Right atrium auricular region (tissue), 2 donors: ENCODE data around the gene GPR82. TPM values are rescaled to one million over a fixed set of nuclear protein-coding genes. Genes with fewer than 3 reads are reported as not detected.

ENCODE experiments used
- DNase-seq: peaks from one replicate; pipeline ENCODE4 v3.0.0-alpha.2; 2019; ENCODE audit warnings: low spot score
- H3K27ac ChIP-seq, 2 donors: fragments of 200-600 bp; sonication (generic); 1 replicate in 1 of 2; 2 replicates in 1 of 2; pipeline ENCODE4 v1.5.1; 2016 to 2019
- H3K27me3 ChIP-seq, 2 donors: fragments of 200-600 bp; sonication (generic); one replicate each; pipeline versions ENCODE4 v1.5.1 to v1.6.0; 2017 to 2019
- H3K36me3 ChIP-seq: fragments of 200-600 bp; sonication (generic); one replicate; pipeline ENCODE4 v1.5.1; 2016
- H3K4me1 ChIP-seq, 2 donors: fragments of 200-600 bp; sonication (generic); one replicate each; pipeline versions ENCODE4 v1.5.1 to v1.6.0; 2017 to 2019
- H3K4me3 ChIP-seq, 2 donors: fragments of 200-600 bp; sonication (generic); 1 replicate in 1 of 2; 2 replicates in 1 of 2; pipeline ENCODE4 v1.5.1; 2017 to 2019; ENCODE audit warnings: mild to moderate bottlenecking in 1 of 2, moderate library complexity in 1 of 2
- H3K9me3 ChIP-seq, 2 donors: fragments of 200-600 bp; sonication (generic); one replicate each; pipeline ENCODE4 v1.5.1; 2019
- total RNA-seq, 2 donors: library from RNA; depleted of rRNA; stranded (reverse); fragments of >200 nt; gene quantifications; one replicate each; pipeline ENCODE4 v1.1.0, GENCODE V29; 2016
- TF ChIP-seq, protein P1 (sequence below), 2 donors: fragments of 200-600 bp; sonication (generic); IDR thresholded peaks; one replicate each; pipeline ENCODE4 v1.5.1; 2019; ENCODE audit warnings: antibody characterized with exemption in 2 of 2

Gene GPR82
- total RNA-seq, 2 donors from 2014 or later: 0.31 TPM; not detected in 1

DNA sequence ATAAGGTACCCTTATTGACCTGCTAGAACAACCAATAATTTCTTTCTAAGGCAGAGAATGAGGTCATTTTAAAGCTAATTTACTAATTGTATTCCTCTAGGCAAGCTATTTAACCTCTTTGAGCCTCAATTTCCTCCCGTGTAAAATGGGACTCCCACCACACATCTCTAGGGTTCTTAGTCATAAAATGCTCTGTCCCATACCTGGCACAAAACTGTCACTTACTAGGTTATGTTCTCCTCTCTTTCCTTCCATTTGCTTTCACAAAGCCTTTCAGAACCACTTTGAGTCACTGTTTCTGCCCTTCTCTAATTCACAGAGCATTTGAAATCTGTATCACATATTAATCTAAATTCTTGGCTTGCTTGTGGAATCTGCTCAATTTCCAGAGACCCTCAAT lies 2.4 kb upstream of the GPR82 start:
- Histone ChIP-seq H3K27me3 (no peaks in the 10 kb centered on the region), H3K9me3 (peaks cover 0 to 13% of the 10 kb centered on the region in 2 donors), H3K4me1 (no peaks in the 10 kb centered on the region), H3K27ac (no peak overlapping the region), H3K4me3 (no peak overlapping the region), H3K36me3 (no peaks in the 10 kb centered on the region)
- TF ChIP-seq, protein P1, sequence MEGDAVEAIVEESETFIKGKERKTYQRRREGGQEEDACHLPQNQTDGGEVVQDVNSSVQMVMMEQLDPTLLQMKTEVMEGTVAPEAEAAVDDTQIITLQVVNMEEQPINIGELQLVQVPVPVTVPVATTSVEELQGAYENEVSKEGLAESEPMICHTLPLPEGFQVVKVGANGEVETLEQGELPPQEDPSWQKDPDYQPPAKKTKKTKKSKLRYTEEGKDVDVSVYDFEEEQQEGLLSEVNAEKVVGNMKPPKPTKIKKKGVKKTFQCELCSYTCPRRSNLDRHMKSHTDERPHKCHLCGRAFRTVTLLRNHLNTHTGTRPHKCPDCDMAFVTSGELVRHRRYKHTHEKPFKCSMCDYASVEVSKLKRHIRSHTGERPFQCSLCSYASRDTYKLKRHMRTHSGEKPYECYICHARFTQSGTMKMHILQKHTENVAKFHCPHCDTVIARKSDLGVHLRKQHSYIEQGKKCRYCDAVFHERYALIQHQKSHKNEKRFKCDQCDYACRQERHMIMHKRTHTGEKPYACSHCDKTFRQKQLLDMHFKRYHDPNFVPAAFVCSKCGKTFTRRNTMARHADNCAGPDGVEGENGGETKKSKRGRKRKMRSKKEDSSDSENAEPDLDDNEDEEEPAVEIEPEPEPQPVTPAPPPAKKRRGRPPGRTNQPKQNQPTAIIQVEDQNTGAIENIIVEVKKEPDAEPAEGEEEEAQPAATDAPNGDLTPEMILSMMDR (IDR thresholded peaks at IDR 0.05): no peak
- DNase-seq: no peak

DNA sequence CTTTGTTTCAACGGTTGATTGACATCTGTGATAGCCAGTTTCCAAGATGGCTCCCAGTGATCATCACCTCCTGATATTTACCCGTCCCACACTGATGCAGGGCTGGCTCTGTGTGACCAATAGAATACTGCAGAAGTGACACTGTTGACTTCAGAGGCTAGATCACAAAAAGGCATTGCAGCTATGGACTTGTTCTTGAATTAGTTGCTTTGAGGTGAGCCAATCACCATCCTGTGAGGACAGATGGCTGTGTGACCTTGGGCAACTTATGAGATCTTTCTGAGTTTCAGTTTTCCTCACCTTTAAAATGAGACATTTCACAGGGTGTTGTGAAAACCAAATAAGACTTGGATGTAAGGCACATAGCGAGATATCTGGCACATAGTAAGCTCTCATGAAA lies 1.8 kb upstream of the GPR82 start:
- Histone ChIP-seq H3K4me3 (no peak overlapping the region), H3K9me3 (peaks cover 0 to 6% of the 10 kb centered on the region in 2 donors), H3K4me1 (no peaks in the 10 kb centered on the region), H3K36me3 (no peaks in the 10 kb centered on the region), H3K27me3 (no peaks in the 10 kb centered on the region), H3K27ac (no peak overlapping the region)
- DNase-seq: no peak
- TF ChIP-seq, protein P1 (IDR thresholded peaks at IDR 0.05): no peak

DNA sequence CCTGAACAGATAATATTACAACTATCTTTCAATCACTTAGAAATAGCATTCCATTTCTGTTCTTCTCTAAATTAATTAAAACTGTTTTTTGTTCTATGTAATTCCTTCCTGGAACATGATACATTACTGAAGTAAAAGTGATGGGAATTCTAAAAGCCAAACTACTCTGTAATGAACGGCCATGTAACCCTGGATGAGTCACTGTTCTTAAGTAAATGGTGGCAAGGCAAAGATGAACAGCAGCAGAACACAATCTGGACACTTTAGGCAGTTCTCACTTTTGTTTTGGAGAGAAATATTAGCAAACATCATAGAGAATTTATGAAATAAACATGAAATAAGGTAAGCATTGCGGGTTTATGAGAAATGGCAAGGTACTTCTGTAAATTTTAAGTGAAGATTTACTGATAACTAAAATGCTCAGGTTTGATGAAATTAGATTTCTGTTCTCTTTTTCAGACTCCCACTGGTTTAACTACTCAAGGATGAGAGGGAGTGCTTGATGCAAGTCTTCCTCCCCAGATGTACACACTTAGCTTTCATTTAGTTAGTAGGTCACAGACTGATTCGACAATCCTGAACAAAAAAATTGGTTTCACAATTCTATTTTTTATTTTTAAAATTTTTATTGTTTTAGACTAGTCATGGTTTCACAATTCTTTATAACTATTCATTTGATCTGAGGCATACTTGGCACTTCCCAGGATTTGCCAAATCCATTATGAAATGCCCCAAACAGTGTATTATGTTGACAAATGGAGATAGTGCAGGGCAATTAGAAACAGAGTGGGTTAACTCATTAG lies 964 bp upstream of the GPR82 start:
- TF ChIP-seq, protein P1 (IDR thresholded peaks at IDR 0.05): no peak
- H3K4me3 ChIP-seq: no peak overlapping the region
- H3K4me1 ChIP-seq: no peaks in the 10 kb centered on the region
- no peak overlapping the region for H3K27ac ChIP-seq
- DNase-seq: no peak
- H3K9me3 ChIP-seq: no peaks in the 10 kb centered on the region
- H3K36me3 ChIP-seq: no peaks in the 10 kb centered on the region
- no peaks in the 10 kb centered on the region for H3K27me3 ChIP-seq

DNA sequence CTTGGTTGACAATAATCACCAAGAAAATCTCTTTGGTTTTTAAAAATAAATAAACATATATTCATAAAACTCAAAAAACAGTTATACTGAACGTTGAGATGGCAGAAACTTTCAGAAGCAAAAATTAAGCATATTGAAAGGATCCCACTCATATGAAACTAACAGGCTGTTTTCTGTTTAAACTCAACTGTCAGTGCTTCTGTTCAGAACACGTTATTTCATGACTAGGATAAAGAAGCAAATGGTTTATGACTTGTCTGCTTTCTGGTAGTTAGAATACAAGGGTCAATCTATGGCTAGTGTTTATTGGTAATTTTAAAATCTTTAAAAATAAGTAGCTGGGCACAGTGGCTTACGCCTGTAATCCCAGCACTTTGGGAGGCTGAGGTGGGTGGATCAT lies 4.1 kb downstream of the GPR82 start:
- no peak overlapping the region for H3K27ac ChIP-seq
- DNase-seq: no peak
- H3K9me3 ChIP-seq: no peaks in the 10 kb centered on the region
- H3K27me3 ChIP-seq: no peaks in the 10 kb centered on the region
- H3K36me3 ChIP-seq: no peaks in the 10 kb centered on the region
- TF ChIP-seq, protein P1 (IDR thresholded peaks at IDR 0.05): no peak
- no peaks in the 10 kb centered on the region for H3K4me1 ChIP-seq
- H3K4me3 ChIP-seq: no peak overlapping the region

DNA sequence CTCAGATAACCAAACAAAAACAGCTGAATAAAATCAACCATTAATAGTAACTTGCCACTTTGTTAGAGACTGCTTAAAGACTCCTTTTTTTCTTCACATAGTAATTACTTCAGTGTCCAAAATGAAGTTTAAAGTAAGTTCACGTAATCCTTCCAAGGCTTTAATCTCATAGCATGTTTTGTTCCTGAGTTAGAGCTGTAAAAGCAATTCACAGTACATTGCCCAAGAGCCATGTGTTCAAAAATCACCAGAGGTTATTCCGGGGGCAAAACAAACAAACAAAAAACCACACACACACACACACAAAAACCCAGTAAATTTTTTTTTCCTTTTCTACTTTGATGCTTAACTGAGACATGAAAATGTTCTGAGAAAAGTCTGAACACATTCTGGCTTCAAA lies 6.1 kb downstream of the GPR82 start:
- Histone ChIP-seq H3K4me1 (no peaks in the 10 kb centered on the region), H3K4me3 (no peak overlapping the region), H3K36me3 (no peaks in the 10 kb centered on the region), H3K9me3 (no peaks in the 10 kb centered on the region), H3K27ac (no peak overlapping the region), H3K27me3 (no peaks in the 10 kb centered on the region)
- TF ChIP-seq, protein P1 (IDR thresholded peaks at IDR 0.05): no peak
- no peak for DNase-seq

DNA sequence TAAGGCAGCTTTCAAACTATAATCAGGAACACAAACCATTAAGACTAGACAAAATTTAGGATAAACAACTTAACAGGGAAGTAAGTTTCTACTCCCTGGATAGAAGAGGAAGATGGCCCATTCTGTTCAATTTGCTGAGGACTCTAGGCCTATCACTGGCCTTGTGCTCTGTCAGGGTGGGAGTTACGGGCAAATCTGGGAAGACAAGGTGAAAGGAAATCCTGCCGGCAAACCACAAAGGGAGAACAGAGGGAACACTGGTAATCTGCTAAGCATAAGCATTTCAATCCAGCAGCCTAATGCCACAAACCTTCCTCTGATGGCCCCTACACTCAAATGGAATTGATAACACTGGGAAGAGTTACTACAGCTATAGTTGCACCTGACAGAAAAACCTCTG lies 8.3 kb downstream of the GPR82 start:
- no peak overlapping the region for H3K4me3 ChIP-seq
- no peak overlapping the region for H3K27ac ChIP-seq
- TF ChIP-seq, protein P1 (IDR thresholded peaks at IDR 0.05): no peak
- H3K36me3 ChIP-seq: no peaks in the 10 kb centered on the region
- no peaks in the 10 kb centered on the region for H3K4me1 ChIP-seq
- H3K27me3 ChIP-seq: no peaks in the 10 kb centered on the region
- DNase-seq: no peak
- no peaks in the 10 kb centered on the region for H3K9me3 ChIP-seq
